HepG2 (cell line): Measurements from ENCODE around the gene FBXO2. TPM values are rescaled to one million over a fixed set of nuclear protein-coding genes. Genes with fewer than 3 reads are reported as not detected.

ENCODE experiments used
- BRF2 ChIP-seq: sonication (generic); formaldehyde crosslinking; IDR thresholded peaks from 2 replicates; pipeline ENCODE4 v1.8.1; 2022; ENCODE audit warnings: mild to moderate bottlenecking, missing genetic modification reagents
- EP300 ChIP-seq, 3 experiments: sonication (generic) in 1 of 3; formaldehyde crosslinking in 1 of 3; IDR thresholded peaks; 2 replicates each; pipeline versions ENCODE4 v1.5.1 to v1.6.1; 2011 to 2020; ENCODE audit warnings: low read depth in 2 of 3, low read length in 2 of 3, borderline replicate concordance in 1 of 3, improper control_type of control experiment in 1 of 3, mild to moderate bottlenecking in 1 of 3, missing genetic modification reagents in 1 of 3, moderate library complexity in 1 of 3
- HNRNPUL1 ChIP-seq: fragments of 200-400 bp; formaldehyde crosslinking; IDR thresholded peaks from 2 replicates; pipeline ENCODE4 v1.6.1; 2017; ENCODE audit warnings: low read depth, mild to moderate bottlenecking, low read length, moderate library complexity
- KAT2B ChIP-seq: fragments of 150-350 bp; IDR thresholded peaks from 2 replicates; pipeline ENCODE4 v1.6.1; 2014; ENCODE audit warnings: low read depth, low read length, borderline replicate concordance
- LCORL ChIP-seq, 2 experiments: fragments of 450-650 bp in 1 of 2; sonication (generic) in 1 of 2; formaldehyde crosslinking in 1 of 2; IDR thresholded peaks; 2 replicates each; pipeline versions ENCODE4 v1.5.0 to v1.6.1; 2017 to 2020; ENCODE audit warnings: antibody characterized with exemption in 1 of 2, missing genetic modification reagents in 1 of 2
- MED13 ChIP-seq: sonication (generic); formaldehyde crosslinking; IDR thresholded peaks from 2 replicates; pipeline ENCODE4 v1.5.0; 2020; ENCODE audit warnings: missing genetic modification reagents
- NR3C1 ChIP-seq: sonication (generic); formaldehyde crosslinking; IDR thresholded peaks from 2 replicates; pipeline ENCODE4 v1.4.0; 2020; ENCODE audit warnings: missing genetic modification reagents
- PHF21A ChIP-seq: sonication (generic); formaldehyde crosslinking; IDR thresholded peaks from 2 replicates; pipeline ENCODE4 v1.5.0; 2020; ENCODE audit warnings: mild to moderate bottlenecking, missing genetic modification reagents
- PRDM4 ChIP-seq: sonication (generic); formaldehyde crosslinking; IDR thresholded peaks from 2 replicates; pipeline ENCODE4 v1.9.0; 2021; ENCODE audit warnings: missing genetic modification reagents, borderline replicate concordance
- SMYD3 ChIP-seq: sonication (generic); formaldehyde crosslinking; IDR thresholded peaks from 2 replicates; pipeline ENCODE4 v1.8.1; 2023; ENCODE audit warnings: mild to moderate bottlenecking, missing genetic modification reagents
- SNRNP70 ChIP-seq: fragments of 200-400 bp; formaldehyde crosslinking; IDR thresholded peaks from 2 replicates; pipeline ENCODE4 v1.6.1; 2017; ENCODE audit warnings: mild to moderate bottlenecking, low read depth, low read length, moderate library complexity
- TERF1 ChIP-seq: sonication (generic); formaldehyde crosslinking; IDR thresholded peaks from 2 replicates; pipeline ENCODE4 v1.8.0; 2022; ENCODE audit warnings: mild to moderate bottlenecking, missing genetic modification reagents, moderate library complexity
- THAP9 ChIP-seq: sonication (generic); formaldehyde crosslinking; IDR thresholded peaks from 2 replicates; pipeline ENCODE4; 2020; ENCODE audit warnings: missing genetic modification reagents, mild to moderate bottlenecking, borderline replicate concordance
- TRIM22 ChIP-seq: fragments of 450-650 bp; IDR thresholded peaks from 2 replicates; pipeline ENCODE4 v1.6.1; 2017
- ZKSCAN8 ChIP-seq: IDR thresholded peaks from 2 replicates; pipeline ENCODE4 v1.6.1; 2016; ENCODE audit warnings: borderline replicate concordance, missing genetic modification reagents, missing compliant biosample characterization
- ZNF446 ChIP-seq: sonication (generic); formaldehyde crosslinking; IDR thresholded peaks from 2 replicates; pipeline ENCODE4 v1.5.0; 2020; ENCODE audit warnings: mild to moderate bottlenecking, missing genetic modification reagents
- ZNF576 ChIP-seq: sonication (generic); formaldehyde crosslinking; IDR thresholded peaks from 2 replicates; pipeline ENCODE4 v1.4.0; 2020; ENCODE audit warnings: mild to moderate bottlenecking, missing genetic modification reagents
- ZNF629 ChIP-seq: sonication (generic); formaldehyde crosslinking; conservative IDR thresholded peaks from 2 replicates; pipeline ENCODE4 v1.5.0; 2020; ENCODE audit warnings: missing genetic modification reagents
- ZNF878 ChIP-seq: sonication (generic); formaldehyde crosslinking; IDR thresholded peaks from 2 replicates; pipeline ENCODE4 v1.8.1; 2023; ENCODE audit warnings: mild to moderate bottlenecking, missing genetic modification reagents, moderate library complexity
- polyA plus RNA-seq, 8 experiments: library from polyadenylated mRNA; depleted of rRNA in 3 of 8; stranded (reverse) in 7 of 8; unstranded in 1 of 8; fragments of >200 nt; fragmentation: Illumina TruSeq in 4 of 8; extraction: Trizol in 4 of 8; gene quantifications; 2 replicates each; pipeline versions ENCODE4 v1.2.1 to v1.2.3, GENCODE V29; 2011 to 2016; ENCODE audit warnings: low read depth in 4 of 8, missing spikeins in 1 of 8, mixed read lengths in 1 of 8; ENCODE audit not compliant: insufficient read depth in 1 of 8
- total RNA-seq, 5 experiments: library from RNA; depleted of rRNA; stranded (reverse); fragments of >200 nt; fragmentation: Illumina TruSeq; extraction: Trizol; gene quantifications; 2 replicates each; pipeline ENCODE4 v1.2.3, GENCODE V29; 2016; ENCODE audit warnings: low read depth in 1 of 5

The FBXO2 gene
- total and polyA plus RNA-seq, 2 of the 13 experiments (the other 11 are each of a cell fraction or from before 2014, with no cell fraction given): 79.3 to 112 TPM

GRCh38 chr1:11653101-11653860 lies 948 bp downstream of the FBXO2 start (continued):
- no peak for TF ChIP-seq TERF1 (CRISPR knock-in tag)
- TF ChIP-seq ZNF629: no peak
- TF ChIP-seq LCORL (IDR thresholded peaks at IDR 0.05): no peak
- 0 out of 2 replicates have a peak, but pooled peaks have one; percentile 33 for TF ChIP-seq LCORL (CRISPR knock-in tag; IDR thresholded peaks at IDR 0.05)
- TF ChIP-seq SMYD3 (CRISPR knock-in tag): no peak
- peak; percentile 83 for TF ChIP-seq PHF21A
- no peak for TF ChIP-seq KAT2B
- no peak for TF ChIP-seq NR3C1 (CRISPR knock-in tag)
- no peak for TF ChIP-seq ZNF446 (CRISPR knock-in tag)
- TF ChIP-seq PRDM4 (CRISPR knock-in tag): no peak
- 0 out of 4 replicates have a peak, but pooled peaks of 1 of the 2 experiments have one; percentile 32 for TF ChIP-seq EP300 (IDR thresholded peaks at IDR 0.05; ENCODE audit: low read depth in 2 of 2, low read length in 2 of 2)
- no peak for TF ChIP-seq EP300 (CRISPR knock-in tag; IDR thresholded peaks at IDR 0.05; ENCODE audit: borderline replicate concordance)
- TF ChIP-seq THAP9 (CRISPR knock-in tag): no peak
- TF ChIP-seq ZKSCAN8 (CRISPR knock-in tag): no peak
- TF ChIP-seq HNRNPUL1: no peak
- no peak for TF ChIP-seq ZNF878 (CRISPR knock-in tag)
- no peak for TF ChIP-seq SNRNP70
- TF ChIP-seq TRIM22: no peak
- TF ChIP-seq BRF2: no peak
- no peak for TF ChIP-seq ZNF576 (CRISPR knock-in tag)
- TF ChIP-seq MED13 (CRISPR knock-in tag): no peak
